HEK293 (cell line): ENCODE data around the gene KLHL11.
A peak's percentile ranks its signal among the peaks of the same experiment; 100 is the strongest.

ENCODE experiments used
- CTCF ChIA-PET: fragments of 350-600 bp; formaldehyde crosslinking; extraction: SDS; loops from one replicate; lab custom pipeline; 2021; ENCODE audit warnings: antibody characterized with exemption; lab: Yijun Ruan, JAX
- POLR2A ChIA-PET: fragments of 300-600 bp; formaldehyde crosslinking; extraction: SDS; loops from one replicate; lab custom pipeline; 2020; ENCODE audit warnings: antibody characterized with exemption, inconsistent platforms; lab: Yijun Ruan, JAX
- H3K27ac ChIP-seq: fragments of 200-500 bp; sonication (Bioruptor generic); 2 replicates; pipeline ENCODE4 v1.5.1; 2014; ENCODE audit warnings: low read depth, low read length, control low read depth, inconsistent platforms; ENCODE audit errors: extremely low read depth
- H3K36me3 ChIP-seq, 2 experiments: fragments of 200-500 bp in 1 of 2; sonication (Bioruptor generic) in 1 of 2; 1 replicate in 1 of 2; 2 replicates in 1 of 2; pipeline ENCODE4 v1.5.1; 2014 to 2017; ENCODE audit warnings: inconsistent platforms in 2 of 2, low read length in 2 of 2; ENCODE audit not compliant: control insufficient read depth in 2 of 2, insufficient read depth in 1 of 2
- H3K4me1 ChIP-seq: fragments of 200-500 bp; sonication (Bioruptor generic); 2 replicates; pipeline ENCODE4 v1.5.1; 2014; ENCODE audit warnings: mild to moderate bottlenecking, low read length, inconsistent platforms; ENCODE audit not compliant: control insufficient read depth, insufficient read depth
- H3K4me3 ChIP-seq: 2 replicates; pipeline ENCODE4 v1.5.1; 2011; ENCODE audit warnings: low read depth, mild to moderate bottlenecking, control low read depth, low read length, moderate library complexity
- H3K9me3 ChIP-seq: fragments of 200-500 bp; sonication (Bioruptor generic); 2 replicates; pipeline ENCODE4 v1.5.1; 2014; ENCODE audit warnings: low read depth, low read length, inconsistent platforms; ENCODE audit not compliant: control insufficient read depth, insufficient read depth
- GLIS2 ChIP-seq: fragments of 450-650 bp; formaldehyde crosslinking; IDR thresholded peaks from 2 replicates; pipeline ENCODE4 v1.5.1; 2016; ENCODE audit warnings: missing biosample characterization, missing genetic modification characterization
- HOXA7 ChIP-seq: sonication (generic); formaldehyde crosslinking; IDR thresholded peaks from 2 replicates; pipeline ENCODE4 v1.8.1; 2022; ENCODE audit warnings: missing genetic modification reagents, borderline replicate concordance
- MYNN ChIP-seq: fragments of 450-650 bp; formaldehyde crosslinking; IDR thresholded peaks from 2 replicates; pipeline ENCODE4 v1.5.1; 2016; ENCODE audit warnings: missing biosample characterization, missing genetic modification characterization, borderline replicate concordance
- SP3 ChIP-seq: fragments of 450-650 bp; formaldehyde crosslinking; IDR thresholded peaks from 2 replicates; pipeline ENCODE4 v1.5.1; 2016; ENCODE audit warnings: missing biosample characterization, missing genetic modification characterization
- ZBTB17 ChIP-seq: fragments of 450-650 bp; formaldehyde crosslinking; IDR thresholded peaks from 2 replicates; pipeline ENCODE4 v1.5.1; 2016; ENCODE audit warnings: missing biosample characterization, missing genetic modification characterization
- ZBTB20 ChIP-seq: fragments of 450-650 bp; formaldehyde crosslinking; IDR thresholded peaks from 2 replicates; pipeline ENCODE4 v1.5.1; 2016; ENCODE audit warnings: missing biosample characterization, missing genetic modification characterization
- ZFHX2 ChIP-seq: fragments of 450-650 bp; formaldehyde crosslinking; conservative IDR thresholded peaks from 2 replicates; pipeline ENCODE4 v1.5.1; 2016; ENCODE audit warnings: missing biosample characterization, missing genetic modification characterization
- ZNF146 ChIP-seq: fragments of 450-650 bp; formaldehyde crosslinking; IDR thresholded peaks from 2 replicates; pipeline ENCODE4 v1.5.1; 2016; ENCODE audit warnings: missing biosample characterization, missing genetic modification characterization
- ZNF174 ChIP-seq: fragments of 450-650 bp; formaldehyde crosslinking; IDR thresholded peaks from 2 replicates; pipeline ENCODE4 v1.5.0; 2017; ENCODE audit warnings: missing biosample characterization, mild to moderate bottlenecking, missing genetic modification characterization
- ZNF214 ChIP-seq: fragments of 450-650 bp; formaldehyde crosslinking; IDR thresholded peaks from 2 replicates; pipeline ENCODE4 v1.5.1; 2017; ENCODE audit warnings: missing biosample characterization, mild to moderate bottlenecking, missing genetic modification characterization, borderline replicate concordance
- ZNF23 ChIP-seq: fragments of 450-650 bp; formaldehyde crosslinking; IDR thresholded peaks from 2 replicates; pipeline ENCODE4 v1.5.1; 2016; ENCODE audit warnings: missing biosample characterization, missing genetic modification characterization, borderline replicate concordance
- ZNF239 ChIP-seq: fragments of 450-650 bp; formaldehyde crosslinking; IDR thresholded peaks from 2 replicates; pipeline ENCODE4 v1.5.1; 2016; ENCODE audit warnings: missing biosample characterization, missing genetic modification characterization
- ZNF266 ChIP-seq: fragments of 450-650 bp; formaldehyde crosslinking; IDR thresholded peaks from 2 replicates; pipeline ENCODE4 v1.5.1; 2016; ENCODE audit warnings: missing biosample characterization, missing genetic modification characterization, low read depth
- ZNF341 ChIP-seq: fragments of 450-650 bp; formaldehyde crosslinking; IDR thresholded peaks from 2 replicates; pipeline ENCODE4; 2016; ENCODE audit warnings: low read depth, missing biosample characterization, missing genetic modification characterization
- ZNF571 ChIP-seq: fragments of 450-650 bp; formaldehyde crosslinking; IDR thresholded peaks from 2 replicates; pipeline ENCODE4 v1.5.0; 2017; ENCODE audit warnings: missing biosample characterization, missing genetic modification characterization
- ZNF660 ChIP-seq: fragments of 450-650 bp; IDR thresholded peaks from 2 replicates; pipeline ENCODE4 v1.5.1; 2018; ENCODE audit warnings: missing biosample characterization, mild to moderate bottlenecking, missing genetic modification characterization
- ZNF677 ChIP-seq: fragments of 450-650 bp; IDR thresholded peaks from 2 replicates; pipeline ENCODE4 v1.5.0; 2018; ENCODE audit warnings: missing biosample characterization, mild to moderate bottlenecking, missing genetic modification characterization, moderate library complexity
- ZNF701 ChIP-seq: fragments of 450-650 bp; formaldehyde crosslinking; IDR thresholded peaks from 2 replicates; pipeline ENCODE4 v1.5.1; 2016; ENCODE audit warnings: missing biosample characterization, missing genetic modification characterization
- ZSCAN16 ChIP-seq: fragments of 450-650 bp; formaldehyde crosslinking; IDR thresholded peaks from 2 replicates; pipeline ENCODE4 v1.5.1; 2016; ENCODE audit warnings: missing biosample characterization, missing genetic modification characterization
- TF ChIP-seq, protein P1 (sequence below): fragments of 450-650 bp; formaldehyde crosslinking; IDR thresholded peaks from 2 replicates; pipeline ENCODE4 v1.5.1; 2017; ENCODE audit warnings: missing biosample characterization, missing genetic modification characterization
- TF ChIP-seq, protein P2 (sequence below): fragments of 450-650 bp; formaldehyde crosslinking; IDR thresholded peaks from 2 replicates; pipeline ENCODE4 v1.5.1; 2016; ENCODE audit warnings: missing biosample characterization, missing genetic modification characterization

The KLHL11 gene

DNA sequence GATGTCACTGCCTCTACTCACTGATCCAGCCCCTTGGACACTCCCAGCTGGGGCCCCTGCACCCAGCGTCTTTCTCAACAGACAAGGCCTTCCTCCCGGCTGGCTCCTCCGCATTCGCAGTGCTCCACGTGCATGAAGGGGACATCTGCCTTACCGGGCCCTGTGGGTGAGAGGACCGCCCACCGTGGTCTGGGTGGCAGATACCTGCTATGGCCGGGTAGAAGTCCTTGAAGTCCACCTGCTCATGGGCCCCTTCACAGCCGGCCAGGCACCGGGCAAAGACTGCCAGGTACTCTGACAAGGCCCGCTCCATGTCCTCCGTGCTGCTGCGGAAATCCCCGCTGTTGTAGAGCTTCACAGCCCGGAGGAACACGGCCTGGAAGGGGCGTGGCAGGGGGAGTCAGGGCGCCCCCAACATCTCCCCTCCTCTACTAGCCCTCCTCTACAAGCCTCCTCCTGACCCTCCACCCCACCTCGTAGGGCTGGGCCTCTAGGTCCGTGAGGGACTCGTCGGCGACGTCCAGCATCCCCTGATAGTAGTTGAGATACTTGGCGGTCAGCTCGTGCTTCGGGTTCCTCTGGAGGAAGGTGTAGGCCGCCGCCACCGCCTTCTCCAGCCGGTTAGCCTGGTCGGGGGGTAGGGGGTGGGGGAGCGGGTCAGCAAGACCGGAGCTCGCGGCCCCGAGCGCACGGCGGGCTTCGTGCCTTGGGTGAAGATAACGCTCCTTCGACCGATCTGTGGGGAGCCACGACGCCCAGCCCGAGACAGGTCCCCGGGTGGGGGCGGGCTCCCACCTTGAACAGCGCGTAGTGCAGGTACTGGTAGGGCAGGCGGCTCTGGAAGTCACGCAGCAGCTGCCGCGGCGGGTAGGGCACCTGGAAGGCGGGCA is 54.3 kb downstream of the KLHL11 start:
- peak overlapping the region; percentile 89 for H3K27ac ChIP-seq
- 0 out of 2 replicates have a peak, but pooled peaks cover 8% of the 10 kb centered on the region for H3K4me1 ChIP-seq
- peak; percentile 44 for TF ChIP-seq SP3 (tag by site-specific recombination)
- TF ChIP-seq ZBTB20, result peak; percentile 24; the same call in 1 of the 2 replicates
- TF ChIP-seq, protein P1, sequence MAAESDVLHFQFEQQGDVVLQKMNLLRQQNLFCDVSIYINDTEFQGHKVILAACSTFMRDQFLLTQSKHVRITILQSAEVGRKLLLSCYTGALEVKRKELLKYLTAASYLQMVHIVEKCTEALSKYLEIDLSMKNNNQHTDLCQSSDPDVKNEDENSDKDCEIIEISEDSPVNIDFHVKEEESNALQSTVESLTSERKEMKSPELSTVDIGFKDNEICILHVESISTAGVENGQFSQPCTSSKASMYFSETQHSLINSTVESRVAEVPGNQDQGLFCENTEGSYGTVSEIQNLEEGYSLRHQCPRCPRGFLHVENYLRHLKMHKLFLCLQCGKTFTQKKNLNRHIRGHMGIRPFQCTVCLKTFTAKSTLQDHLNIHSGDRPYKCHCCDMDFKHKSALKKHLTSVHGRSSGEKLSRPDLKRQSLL (tag by site-specific recombination), result 0 out of 2 replicates have a peak, but pooled peaks have one; percentile 49
- TF ChIP-seq ZFHX2 (tag by site-specific recombination), result peak; percentile 4; the same call in 1 of the 2 replicates
- no peak for TF ChIP-seq ZNF146
- peak; percentile 82 for TF ChIP-seq ZNF341 (tag by site-specific recombination)
- TF ChIP-seq ZNF660 (tag by site-specific recombination), result no peak
- no peak for TF ChIP-seq ZNF571 (tag by site-specific recombination)
- no peak for TF ChIP-seq HOXA7 (CRISPR knock-in tag)
- TF ChIP-seq GLIS2 (tag by site-specific recombination), result peak; percentile 41; the same call in 1 of the 2 replicates
- peak overlapping the region; percentile 73 for H3K4me3 ChIP-seq
- CTCF ChIA-PET, result interaction anchor here (0.7 to 4.6 kb wide), 22 partner anchors 9 to 568 kb away, joined by 3 to 45 read pairs (median 4); partner anchors contain the start of gene ACLY
- H3K36me3 ChIP-seq, result peaks cover 13 to 41% of the 10 kb centered on the region in 2 experiments; a peak in 2 of 3 replicates
- H3K9me3 ChIP-seq, result no peaks in the 10 kb centered on the region
- POLR2A ChIA-PET, result interaction anchor here (0.8 to 4.2 kb wide), 21 partner anchors 9 to 1187 kb away, joined by 3 to 37 read pairs (median 10); partner anchors contain the start of genes ACLY, CNP, EIF1 and HAP1

DNA sequence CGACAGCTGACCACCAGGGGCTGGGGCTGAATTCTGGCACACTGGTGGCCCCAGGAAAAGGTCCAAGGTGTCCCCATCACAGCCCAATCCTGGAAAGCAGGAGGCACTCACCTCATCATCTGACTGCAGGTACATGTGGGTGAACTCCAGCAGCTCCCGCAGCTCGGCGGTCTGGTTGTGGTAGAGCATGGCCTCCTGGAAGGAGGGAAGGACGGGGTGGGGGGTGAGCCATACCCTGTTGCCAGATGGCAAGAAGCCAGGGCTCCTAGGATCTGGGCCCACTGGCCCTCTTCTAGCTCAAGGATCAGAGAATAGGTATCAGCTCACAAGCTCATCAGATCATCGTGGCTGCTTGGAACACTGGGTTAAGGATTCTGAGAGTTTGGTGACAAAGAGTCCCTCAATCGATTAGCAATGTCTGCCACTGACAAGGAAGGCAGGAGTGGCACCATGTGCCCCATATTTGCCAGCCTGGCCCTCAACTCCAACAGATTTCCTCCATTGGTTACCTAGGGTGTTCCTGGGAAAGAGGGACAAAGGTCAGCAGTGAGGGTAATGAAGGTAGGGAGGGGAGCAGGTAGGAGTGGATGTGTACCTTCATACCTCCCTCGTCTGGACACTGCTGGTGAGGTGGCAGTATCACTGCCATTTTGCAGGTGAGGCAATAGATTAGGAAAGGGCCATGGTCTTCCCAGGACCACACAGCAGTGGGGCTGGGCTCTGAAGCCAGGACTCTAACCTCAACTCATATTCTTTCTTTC is 58.4 kb downstream of the KLHL11 start:
- POLR2A ChIA-PET, result interaction anchor here (0.8 to 2.1 kb wide), 3 partner anchors 13 to 69 kb away, joined by 3 to 7 read pairs (median 5); partner anchors contain the start of gene JUP
- TF ChIP-seq ZNF677 (tag by site-specific recombination) (no peak), MYNN (tag by site-specific recombination) (no peak), ZNF239 (no peak), ZNF266 (tag by site-specific recombination) (no peak), ZNF23 (tag by site-specific recombination) (peak; percentile 58; the same call in 1 of the 2 replicates), ZNF701 (no peak), ZSCAN16 (tag by site-specific recombination) (no peak), ZBTB17 (tag by site-specific recombination) (peak; percentile 74), ZNF214 (no peak), ZNF174 (tag by site-specific recombination) (no peak)
- TF ChIP-seq, protein P2, sequence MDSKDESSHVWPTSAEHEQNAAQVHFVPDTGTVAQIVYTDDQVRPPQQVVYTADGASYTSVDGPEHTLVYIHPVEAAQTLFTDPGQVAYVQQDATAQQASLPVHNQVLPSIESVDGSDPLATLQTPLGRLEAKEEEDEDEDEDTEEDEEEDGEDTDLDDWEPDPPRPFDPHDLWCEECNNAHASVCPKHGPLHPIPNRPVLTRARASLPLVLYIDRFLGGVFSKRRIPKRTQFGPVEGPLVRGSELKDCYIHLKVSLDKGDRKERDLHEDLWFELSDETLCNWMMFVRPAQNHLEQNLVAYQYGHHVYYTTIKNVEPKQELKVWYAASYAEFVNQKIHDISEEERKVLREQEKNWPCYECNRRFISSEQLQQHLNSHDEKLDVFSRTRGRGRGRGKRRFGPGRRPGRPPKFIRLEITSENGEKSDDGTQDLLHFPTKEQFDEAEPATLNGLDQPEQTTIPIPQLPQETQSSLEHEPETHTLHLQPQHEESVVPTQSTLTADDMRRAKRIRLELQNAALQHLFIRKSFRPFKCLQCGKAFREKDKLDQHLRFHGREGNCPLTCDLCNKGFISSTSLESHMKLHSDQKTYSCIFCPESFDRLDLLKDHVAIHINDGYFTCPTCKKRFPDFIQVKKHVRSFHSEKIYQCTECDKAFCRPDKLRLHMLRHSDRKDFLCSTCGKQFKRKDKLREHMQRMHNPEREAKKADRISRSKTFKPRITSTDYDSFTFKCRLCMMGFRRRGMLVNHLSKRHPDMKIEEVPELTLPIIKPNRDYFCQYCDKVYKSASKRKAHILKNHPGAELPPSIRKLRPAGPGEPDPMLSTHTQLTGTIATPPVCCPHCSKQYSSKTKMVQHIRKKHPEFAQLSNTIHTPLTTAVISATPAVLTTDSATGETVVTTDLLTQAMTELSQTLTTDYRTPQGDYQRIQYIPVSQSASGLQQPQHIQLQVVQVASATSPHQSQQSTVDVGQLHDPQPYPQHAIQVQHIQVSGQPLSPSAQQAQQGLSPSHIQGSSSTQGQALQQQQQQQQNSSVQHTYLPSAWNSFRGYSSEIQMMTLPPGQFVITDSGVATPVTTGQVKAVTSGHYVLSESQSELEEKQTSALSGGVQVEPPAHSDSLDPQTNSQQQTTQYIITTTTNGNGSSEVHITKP (tag by site-specific recombination), result no peak
- CTCF ChIA-PET, result interaction anchor here (0.5 to 3.1 kb wide), 6 partner anchors 16 to 212 kb away, joined by 3 to 12 read pairs (median 4); partner anchors contain the start of gene JUP
- no peak overlapping the region for H3K4me3 ChIP-seq
- H3K27ac ChIP-seq, result no peak overlapping the region
- 0 out of 2 replicates have a peak, but pooled peaks cover 5% of the 10 kb centered on the region for H3K4me1 ChIP-seq
- H3K36me3 ChIP-seq, result peaks cover 20 to 56% of the 10 kb centered on the region in 2 experiments; a peak in 2 of 3 replicates
- no peaks in the 10 kb centered on the region for H3K9me3 ChIP-seq
